Spleen (tissue), 11 donors: ENCODE results near the gene SSTR5. TPM values are rescaled to one million over a fixed set of nuclear protein-coding genes. Genes with fewer than 3 reads are reported as not detected.

Experiments
- DNase-seq: peaks from one replicate; pipeline ENCODE4 v3.0.0-alpha.2; 2020
- H3K27ac ChIP-seq, 8 donors: fragments of 200-600 bp; sonication (generic) in 7 of 8; 1 replicate in 4 of 8; 2 replicates in 4 of 8; pipeline versions ENCODE4 v1.5.0 to v1.8.0; 2016 to 2021; ENCODE audit warnings: inconsistent platforms in 4 of 8, mild to moderate bottlenecking in 4 of 8, moderate library complexity in 1 of 8
- H3K27me3 ChIP-seq, 7 donors: fragments of 200-600 bp; sonication (generic) in 6 of 7; replicated peaks in 1 of 7; 1 replicate in 4 of 7; 2 replicates in 3 of 7; pipeline versions ENCODE4 v1.5.0 to v1.8.0; 2016 to 2021; ENCODE audit warnings: inconsistent platforms in 3 of 7, mild to moderate bottlenecking in 1 of 7
- H3K36me3 ChIP-seq, 6 donors: fragments of 200-600 bp; sonication (generic) in 5 of 6; 1 replicate in 4 of 6; 2 replicates in 2 of 6; pipeline versions ENCODE4 v1.5.0 to v1.8.0; 2016 to 2021; ENCODE audit warnings: inconsistent platforms in 2 of 6
- H3K4me1 ChIP-seq, 6 donors: fragments of 200-600 bp; sonication (generic) in 5 of 6; 1 replicate in 3 of 6; 2 replicates in 3 of 6; pipeline versions ENCODE4 v1.5.0 to v1.8.0; 2016 to 2021; ENCODE audit warnings: inconsistent platforms in 3 of 6
- H3K4me3 ChIP-seq, 8 donors: fragments of 200-600 bp; sonication (generic) in 7 of 8; 1 replicate in 4 of 8; 2 replicates in 4 of 8; pipeline versions ENCODE4 v1.5.0 to v1.8.0; 2016 to 2021; ENCODE audit warnings: inconsistent platforms in 4 of 8, mild to moderate bottlenecking in 4 of 8, moderate library complexity in 2 of 8
- H3K9me3 ChIP-seq, 8 donors: fragments of 200-600 bp; sonication (generic) in 7 of 8; 1 replicate in 4 of 8; 2 replicates in 4 of 8; pipeline versions ENCODE4 v1.5.0 to v1.8.0; 2016 to 2021; ENCODE audit warnings: inconsistent platforms in 4 of 8
- POLR2A ChIP-seq, 3 donors: fragments of 450-650 bp; IDR thresholded peaks; one replicate each; pipeline ENCODE4 v1.5.1; 2017; ENCODE audit warnings: antibody characterized with exemption in 3 of 3, mild to moderate bottlenecking in 1 of 3
- POLR2AphosphoS5 ChIP-seq, 3 donors: sonication (generic); formaldehyde crosslinking; IDR thresholded peaks; one replicate each; pipeline ENCODE4 v1.5.1; 2017; ENCODE audit warnings: antibody characterized with exemption in 3 of 3
- WGBS, 5 donors: extraction: QIAGEN DNeasy Blood & Tissue Kit in 3 of 5; methylation state at CpG; one replicate each; pipeline versions ENCODE4 v1.1.5 to v1.1.7; 2013 to 2018; 5-methylcytosine and 5-hydroxymethylcytosine counted together
- intact Hi-C: fragments of 100-400 bp; cut with DNase I; formaldehyde crosslinking; loops from one replicate; pipeline ENCODE4 v1.15.0; 2023; ENCODE audit warnings: low total_unique reads
- polyA plus RNA-seq, 3 donors: library from polyadenylated mRNA; stranded (reverse); fragments of 200-250 nt; gene quantifications; one replicate each; pipeline ENCODE4 v1.2.1, GENCODE V29; 2013
- total RNA-seq, 7 donors: library from RNA; depleted of rRNA in 3 of 7; stranded (reverse); fragments of >200 nt in 3 of 7; fragmentation: NEBNext Ultra II Directional in 4 of 7; extraction: Animal tissue kit (Norgen Biotek cat#: 25700) in 4 of 7; gene quantifications; one replicate each; pipeline versions ENCODE4 v1.1.0 to v1.2.1, GENCODE V29; 2016 to 2021
- TF ChIP-seq, protein P1 (sequence below), 11 experiments: fragments of 200-600 bp in 7 of 11; fragments of 450-650 bp in 4 of 11; sonication (generic) in 4 of 11; IDR thresholded peaks in 8 of 11; conservative IDR thresholded peaks in 3 of 11; 1 replicate in 7 of 11; 2 replicates in 4 of 11; pipeline versions ENCODE4 v1.4.0 to v1.8.0; 2016 to 2021; ENCODE audit warnings: antibody characterized with exemption in 11 of 11, inconsistent platforms in 4 of 11, mild to moderate bottlenecking in 1 of 11
- donor health status: healthy with polysubstance abuse.
- donor health status: DM: no; HTN: no; CAD: no; lungs with moderate emphysema.
- donor health status: DM: no; HTN: no; CAD: no.
- donor health status: Bipolar disorder and iron deficiency.
- donor health status: healthy.
- donor health status: DM: no; HTN: no; CAD: no.
- donor health status: DM: yes; HTN: yes; CAD: no.

Gene SSTR5
- total and polyA plus RNA-seq, 10 donors: not detected

DNA sequence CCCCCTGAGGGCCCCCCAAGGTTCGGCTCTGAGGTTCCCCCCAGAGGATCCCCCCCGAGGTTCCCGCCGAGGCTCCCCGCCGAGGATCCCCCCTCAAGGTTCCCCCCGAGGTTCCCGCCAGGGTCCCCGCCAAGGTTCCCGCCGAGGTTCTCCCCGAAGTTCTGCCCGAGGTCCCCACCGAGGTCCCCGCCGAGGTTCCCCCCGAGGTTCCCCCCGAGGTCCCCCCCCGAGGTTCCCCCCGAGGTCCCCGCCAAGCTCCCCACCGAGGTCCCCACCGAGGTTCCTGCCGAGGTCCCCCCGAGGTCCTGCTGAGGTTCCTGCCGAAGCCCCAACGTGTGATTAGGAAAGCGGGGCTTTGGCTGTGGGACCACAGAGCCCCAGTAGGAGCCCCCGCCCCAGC, 32.2 kb upstream of the SSTR5 start:
- Histone ChIP-seq H3K4me3 (no peak overlapping the region), H3K27me3 (peaks cover 0 to 86% (median 38%) of the 10 kb centered on the region in 7 donors), H3K27ac (no peak overlapping the region), H3K4me1 (peaks cover 0 to 13% (median 0%) of the 10 kb centered on the region in 6 donors), H3K36me3 (no peaks in the 10 kb centered on the region), H3K9me3 (peaks cover 0 to 7% (median 0%) of the 10 kb centered on the region in 8 donors)
- TF ChIP-seq POLR2AphosphoS5 (IDR thresholded peaks at IDR 0.05) (no peak), POLR2A (IDR thresholded peaks at IDR 0.05) (no peak)
- TF ChIP-seq, protein P1, sequence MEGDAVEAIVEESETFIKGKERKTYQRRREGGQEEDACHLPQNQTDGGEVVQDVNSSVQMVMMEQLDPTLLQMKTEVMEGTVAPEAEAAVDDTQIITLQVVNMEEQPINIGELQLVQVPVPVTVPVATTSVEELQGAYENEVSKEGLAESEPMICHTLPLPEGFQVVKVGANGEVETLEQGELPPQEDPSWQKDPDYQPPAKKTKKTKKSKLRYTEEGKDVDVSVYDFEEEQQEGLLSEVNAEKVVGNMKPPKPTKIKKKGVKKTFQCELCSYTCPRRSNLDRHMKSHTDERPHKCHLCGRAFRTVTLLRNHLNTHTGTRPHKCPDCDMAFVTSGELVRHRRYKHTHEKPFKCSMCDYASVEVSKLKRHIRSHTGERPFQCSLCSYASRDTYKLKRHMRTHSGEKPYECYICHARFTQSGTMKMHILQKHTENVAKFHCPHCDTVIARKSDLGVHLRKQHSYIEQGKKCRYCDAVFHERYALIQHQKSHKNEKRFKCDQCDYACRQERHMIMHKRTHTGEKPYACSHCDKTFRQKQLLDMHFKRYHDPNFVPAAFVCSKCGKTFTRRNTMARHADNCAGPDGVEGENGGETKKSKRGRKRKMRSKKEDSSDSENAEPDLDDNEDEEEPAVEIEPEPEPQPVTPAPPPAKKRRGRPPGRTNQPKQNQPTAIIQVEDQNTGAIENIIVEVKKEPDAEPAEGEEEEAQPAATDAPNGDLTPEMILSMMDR (IDR thresholded peaks at IDR 0.05 in 8 of 11, conservative IDR thresholded peaks at IDR 0.05 in 3 of 11): no peak
- 89 to 94% (median 91%) methylated on average over 10 to 29 of the region's 29 CpGs for WGBS, 5 donors
- intact Hi-C loops: no loop called here
- DNase-seq: no peak

DNA sequence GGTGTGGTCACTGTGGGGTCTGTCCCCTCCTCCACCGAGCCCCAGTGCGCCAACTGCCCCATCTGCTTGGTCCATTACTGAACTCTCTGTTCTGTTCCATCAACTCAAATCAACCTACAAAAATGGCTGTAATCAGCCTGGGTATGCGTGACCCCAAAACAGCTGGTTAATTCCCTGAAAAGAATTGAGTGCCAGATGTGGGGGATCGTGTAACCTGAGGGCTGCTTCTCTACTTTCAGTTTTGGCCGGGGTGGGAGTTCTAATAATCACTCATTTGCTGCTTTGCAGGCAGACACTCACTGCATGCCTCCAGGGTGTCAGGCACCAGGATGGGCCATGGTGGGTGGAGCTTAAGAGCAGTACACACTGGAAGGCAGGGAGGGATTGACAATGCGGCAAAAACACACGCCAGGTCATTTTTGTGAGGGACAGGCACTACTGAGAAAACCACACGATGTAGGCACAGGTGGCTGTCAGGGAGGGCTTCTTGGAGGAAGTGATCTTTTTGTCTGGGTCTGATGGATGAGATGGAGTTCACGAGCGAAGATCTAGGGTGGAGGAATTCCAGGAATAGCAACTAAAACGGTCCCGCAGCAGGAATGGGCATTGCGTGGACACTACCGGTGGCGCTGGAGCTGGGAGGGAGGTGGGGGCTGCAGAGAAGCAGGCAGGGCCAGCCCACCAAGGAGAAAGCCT, 30.4 kb upstream of the SSTR5 start:
- Histone ChIP-seq H3K36me3 (no peaks in the 10 kb centered on the region), H3K9me3 (peaks cover 0 to 7% (median 0%) of the 10 kb centered on the region in 8 donors), H3K4me1 (peaks cover 0 to 13% (median 0%) of the 10 kb centered on the region in 6 donors), H3K27ac (no peak overlapping the region), H3K4me3 (no peak overlapping the region), H3K27me3 (peaks cover 0 to 86% (median 46%) of the 10 kb centered on the region in 7 donors)
- DNase-seq: no peak
- intact Hi-C loops: no loop called here
- WGBS, 5 donors: 82 to 92% (median 88%) methylated on average over 15 of the region's 15 CpGs
- TF ChIP-seq, protein P1 (IDR thresholded peaks at IDR 0.05 in 8 of 11, conservative IDR thresholded peaks at IDR 0.05 in 3 of 11): no peak
- TF ChIP-seq POLR2AphosphoS5 (IDR thresholded peaks at IDR 0.05) (no peak), POLR2A (IDR thresholded peaks at IDR 0.05) (no peak)

DNA sequence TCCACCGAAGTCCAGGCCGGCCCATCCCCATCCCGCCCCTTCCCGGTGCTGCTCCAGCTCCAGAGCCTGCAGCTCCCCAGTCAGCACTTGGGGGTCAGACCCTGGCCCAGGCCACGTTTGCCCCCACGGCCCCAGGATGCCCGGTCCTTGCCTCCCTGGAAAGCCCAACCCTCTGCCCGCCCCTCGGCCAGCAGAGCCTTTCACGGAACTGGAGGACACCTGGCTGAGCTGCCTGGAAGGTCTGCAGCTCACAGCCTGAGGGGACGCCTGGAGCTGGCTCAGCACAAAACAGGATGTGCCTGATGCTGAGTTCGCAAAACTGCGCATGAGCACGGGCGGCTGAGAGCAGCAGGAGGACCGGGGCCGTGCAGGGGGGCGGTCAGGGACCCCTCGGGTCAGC, 29.7 kb upstream of the SSTR5 start:
- Histone ChIP-seq H3K4me1 (peaks cover 0 to 13% (median 0%) of the 10 kb centered on the region in 6 donors), H3K27me3 (peaks cover 0 to 86% (median 50%) of the 10 kb centered on the region in 7 donors), H3K4me3 (no peak overlapping the region), H3K27ac (no peak overlapping the region), H3K9me3 (peaks cover 0 to 7% (median 0%) of the 10 kb centered on the region in 8 donors), H3K36me3 (no peaks in the 10 kb centered on the region)
- no peak for DNase-seq
- 39 to 82% (median 49%) methylated on average over 10 to 19 of the region's 19 CpGs for WGBS, 5 donors
- TF ChIP-seq, protein P1 (IDR thresholded peaks at IDR 0.05 in 8 of 11, conservative IDR thresholded peaks at IDR 0.05 in 3 of 11): no peak
- peak in 1 of 3 donors; percentile 40 for TF ChIP-seq POLR2AphosphoS5 (IDR thresholded peaks at IDR 0.05)
- intact Hi-C loops: no loop called here

DNA sequence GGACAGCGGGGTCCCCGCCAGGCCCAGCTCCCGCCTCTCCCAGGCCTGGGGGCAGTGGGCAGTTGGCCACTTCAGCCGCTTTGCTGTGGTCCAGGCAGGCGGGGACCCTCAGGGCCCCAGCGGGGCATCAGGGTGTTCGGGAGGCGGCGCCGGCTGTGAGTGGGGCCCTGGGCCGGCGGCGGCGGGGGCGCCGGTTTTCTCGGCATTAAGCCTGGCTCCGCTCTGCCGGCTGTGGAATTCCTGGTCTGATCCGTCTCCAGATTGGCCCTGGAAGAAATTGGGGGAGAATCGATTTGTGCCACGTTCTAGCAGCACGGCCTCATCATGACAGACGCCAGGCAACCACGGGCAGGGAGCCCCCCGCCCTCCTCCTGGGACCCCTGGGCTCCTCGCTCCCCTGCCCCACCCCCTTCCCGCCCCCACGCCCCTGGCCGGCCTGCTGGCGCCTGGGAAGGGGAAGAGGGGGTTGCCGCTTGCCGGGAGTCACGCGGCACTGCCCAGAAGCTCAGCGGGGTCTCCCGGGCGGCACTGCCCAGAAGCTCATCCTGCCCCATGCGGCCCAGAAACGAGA, 28.6 kb upstream of the SSTR5 start:
- TF ChIP-seq POLR2AphosphoS5 (IDR thresholded peaks at IDR 0.05): no peak
- TF ChIP-seq, protein P1 (IDR thresholded peaks at IDR 0.05 in 8 of 11, conservative IDR thresholded peaks at IDR 0.05 in 3 of 11): no peak
- TF ChIP-seq POLR2A (IDR thresholded peaks at IDR 0.05): no peak
- intact Hi-C loops: no loop called here

More for the DNA sequence above, 28.6 kb upstream of the SSTR5 start:
- no peak overlapping the region for H3K27ac ChIP-seq
- peaks cover 0 to 86% (median 53%) of the 10 kb centered on the region in 7 donors for H3K27me3 ChIP-seq
- H3K36me3 ChIP-seq: no peaks in the 10 kb centered on the region
- WGBS, 5 donors: 47 to 66% (median 61%) methylated on average over 11 to 40 of the region's 40 CpGs
- peaks cover 0 to 7% (median 0%) of the 10 kb centered on the region in 8 donors for H3K9me3 ChIP-seq
- no peak for DNase-seq
- no peak overlapping the region for H3K4me3 ChIP-seq
- H3K4me1 ChIP-seq: peaks cover 0 to 20% (median 0%) of the 10 kb centered on the region in 6 donors
